ENCODE data around the gene ABCA4. TPM values are rescaled to one million over a fixed set of nuclear protein-coding genes. Genes with fewer than 3 reads are reported as not detected.

The ABCA4 gene
- total and polyA plus RNA-seq, 2 of the 8 experiments (the other 6 are each of a cell fraction or from before 2014, with no cell fraction given) = 0.06 TPM; not detected in 1

DNA sequence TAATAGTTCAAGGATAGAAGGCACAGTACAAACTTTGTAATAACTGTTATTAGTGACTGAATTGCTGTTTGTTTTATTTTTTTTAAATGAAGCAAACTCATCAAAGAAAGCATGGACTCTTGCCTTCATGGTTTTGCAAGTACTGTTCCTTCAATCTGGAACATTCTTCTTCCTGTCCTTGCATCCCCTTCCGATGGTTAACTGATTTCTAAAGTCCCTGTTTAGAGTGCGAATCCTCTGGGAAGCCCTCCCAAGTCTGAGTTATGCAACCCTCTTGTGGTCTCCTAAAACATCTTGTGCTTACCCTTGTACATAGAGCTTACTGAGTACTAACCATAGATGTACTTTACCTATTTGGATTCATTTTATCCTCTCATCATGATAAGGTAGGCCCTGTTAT is 159.5 kb downstream of the ABCA4 start (continued):
- TF ChIP-seq SP2 (IDR thresholded peaks at IDR 0.05; ENCODE audit: low read length) (no peak), CTCF (IDR thresholded peaks at IDR 0.05; ENCODE audit: control extremely low read depth in 1 of 3, insufficient read depth in 1 of 3, low read depth in 1 of 3, low read length in 3 of 3) (no peak)
